ENCODE measurements around the gene CAPN5.

Gene CAPN5

GRCh38 chr11:77036398-77036797 is 30.4 kb upstream of the CAPN5 start:
- no peaks in the 10 kb centered on the region for H3K36me3 Mint-ChIP-seq (ENCODE audit: insufficient read depth)
- H3K4me1 Mint-ChIP-seq = peaks cover 6% of the 10 kb centered on the region
- ATAC-seq (replicated peaks; ENCODE audit: extremely low read depth, poor library complexity, severe bottlenecking) = no peak
- no peak for DNase-seq (ENCODE audit: low spot score in 2 of 2)
- H3K9me3 Mint-ChIP-seq = no peaks in the 10 kb centered on the region
- H3K27ac Mint-ChIP-seq (ENCODE audit: low read depth) = no peak overlapping the region
- no peak overlapping the region for H3K4me3 Mint-ChIP-seq
- peaks cover 55% of the 10 kb centered on the region for H3K27me3 Mint-ChIP-seq

- Mint-ChIP-seq H3K9me3 (no peaks in the 10 kb centered on the region), H3K36me3 (ENCODE audit: insufficient read depth) (no peaks in the 10 kb centered on the region), H3K27ac (ENCODE audit: low read depth) (no peak overlapping the region), H3K4me3 (no peak overlapping the region), H3K27me3 (peaks cover 55% of the 10 kb centered on the region), H3K4me1 (peaks cover 6% of the 10 kb centered on the region)
- DNase-seq (ENCODE audit: low spot score in 2 of 2) = no peak
- no peak for ATAC-seq (replicated peaks; ENCODE audit: extremely low read depth, poor library complexity, severe bottlenecking)
Observed at GRCh38 chr11:77037057-77037456, 29.7 kb upstream of the CAPN5 start.

- Mint-ChIP-seq H3K36me3 (ENCODE audit: insufficient read depth) (no peaks in the 10 kb centered on the region), H3K9me3 (no peaks in the 10 kb centered on the region), H3K27me3 (peaks cover 63% of the 10 kb centered on the region), H3K4me3 (peak overlapping the region; percentile 49), H3K27ac (ENCODE audit: low read depth) (no peak overlapping the region), H3K4me1 (peaks cover 6% of the 10 kb centered on the region)
- ATAC-seq (replicated peaks; ENCODE audit: extremely low read depth, poor library complexity, severe bottlenecking) (no peak), DNase-seq (ENCODE audit: low spot score in 2 of 2) (no peak)
Observed at GRCh38 chr11:77038029-77038824, 28.5 kb upstream of the CAPN5 start.

DNA sequence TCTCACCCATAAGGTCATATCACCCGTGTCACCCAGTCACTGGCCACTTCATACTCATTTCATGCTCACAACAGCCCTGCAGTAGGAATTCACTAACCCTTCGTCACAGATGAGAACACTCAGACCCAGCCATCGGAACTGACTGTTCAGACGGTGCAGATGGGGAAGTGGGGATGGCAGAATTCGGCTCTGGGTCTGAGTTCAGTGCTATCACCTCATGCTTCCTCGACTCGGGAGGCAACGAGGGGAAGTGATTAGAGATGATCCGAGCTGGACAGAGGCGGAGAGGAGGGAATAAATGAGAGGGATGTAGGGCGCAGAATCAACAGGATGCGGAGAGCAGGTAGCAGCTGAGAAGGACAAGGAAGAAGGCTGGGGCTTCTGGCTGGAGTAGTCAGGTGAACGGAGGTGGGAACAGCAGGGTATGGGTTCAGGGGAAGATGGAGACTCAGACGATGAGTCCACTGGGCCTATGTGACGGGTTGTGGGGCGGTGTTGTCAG is 27.9 kb upstream of the CAPN5 start:
- no peak for DNase-seq (ENCODE audit: low spot score in 2 of 2)
- H3K27me3 Mint-ChIP-seq = peaks cover 66% of the 10 kb centered on the region
- no peak for ATAC-seq (replicated peaks; ENCODE audit: extremely low read depth, poor library complexity, severe bottlenecking)
- H3K27ac Mint-ChIP-seq (ENCODE audit: low read depth) = no peak overlapping the region
- H3K9me3 Mint-ChIP-seq = no peaks in the 10 kb centered on the region
- H3K4me3 Mint-ChIP-seq = peak overlapping the region; percentile 49
- H3K4me1 Mint-ChIP-seq = peaks cover 6% of the 10 kb centered on the region
- no peaks in the 10 kb centered on the region for H3K36me3 Mint-ChIP-seq (ENCODE audit: insufficient read depth)

GRCh38 chr11:77039491-77040400 is 27.0 kb upstream of the CAPN5 start:
- Mint-ChIP-seq H3K4me1 (peaks cover 6% of the 10 kb centered on the region), H3K9me3 (no peaks in the 10 kb centered on the region), H3K27ac (ENCODE audit: low read depth) (no peak overlapping the region), H3K36me3 (ENCODE audit: insufficient read depth) (no peaks in the 10 kb centered on the region), H3K27me3 (peaks cover 72% of the 10 kb centered on the region), H3K4me3 (peak overlapping the region; percentile 54)
- ATAC-seq (replicated peaks; ENCODE audit: extremely low read depth, poor library complexity, severe bottlenecking) (peak; percentile 32), DNase-seq (ENCODE audit: low spot score in 2 of 2) (no peak)

DNA sequence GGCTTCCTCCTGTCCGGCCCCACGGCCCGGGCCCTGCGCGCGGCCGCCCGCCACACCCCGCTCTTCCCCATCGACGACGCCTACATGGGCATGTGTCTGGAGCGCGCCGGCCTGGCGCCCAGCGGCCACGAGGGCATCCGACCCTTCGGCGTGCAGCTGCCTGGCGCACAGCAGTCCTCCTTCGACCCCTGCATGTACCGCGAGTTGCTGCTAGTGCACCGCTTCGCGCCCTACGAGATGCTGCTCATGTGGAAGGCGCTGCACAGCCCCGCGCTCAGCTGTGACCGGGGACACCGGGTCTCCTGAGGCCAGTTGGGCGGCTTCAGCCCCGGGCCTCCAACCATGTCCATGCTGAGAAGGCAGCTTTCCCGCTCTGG is 26.4 kb upstream of the CAPN5 start:
- Mint-ChIP-seq H3K27ac (ENCODE audit: low read depth) (no peak overlapping the region), H3K9me3 (no peaks in the 10 kb centered on the region), H3K36me3 (ENCODE audit: insufficient read depth) (no peaks in the 10 kb centered on the region), H3K4me1 (peaks cover 6% of the 10 kb centered on the region), H3K4me3 (peak overlapping the region; percentile 54), H3K27me3 (peaks cover 79% of the 10 kb centered on the region)
- ATAC-seq (replicated peaks; ENCODE audit: extremely low read depth, poor library complexity, severe bottlenecking) (no peak), DNase-seq (ENCODE audit: low spot score in 2 of 2) (no peak)

DNA sequence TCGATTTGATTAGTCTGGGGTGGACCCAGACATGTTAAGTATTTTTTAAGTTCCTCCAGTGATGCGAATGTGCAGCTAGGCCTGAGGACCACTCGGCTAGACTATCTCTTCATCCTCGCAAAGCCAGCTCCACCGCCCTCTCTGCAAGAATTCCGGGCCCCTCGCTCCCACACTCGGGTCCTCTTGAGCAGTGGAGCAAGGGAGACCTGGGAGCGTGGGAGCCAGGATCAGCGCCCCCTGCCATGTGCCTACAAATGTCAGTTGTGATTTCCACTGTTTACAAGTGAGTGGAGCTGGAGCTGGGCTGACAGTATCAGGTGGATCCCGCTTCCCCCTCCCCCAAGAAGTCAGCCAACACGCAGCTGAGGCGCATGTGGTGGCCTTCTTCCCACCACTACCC is 25.9 kb upstream of the CAPN5 start:
- peaks cover 82% of the 10 kb centered on the region for H3K27me3 Mint-ChIP-seq
- H3K4me1 Mint-ChIP-seq = peaks cover 6% of the 10 kb centered on the region
- no peaks in the 10 kb centered on the region for H3K9me3 Mint-ChIP-seq
- H3K4me3 Mint-ChIP-seq = peak overlapping the region; percentile 54
- ATAC-seq (replicated peaks; ENCODE audit: extremely low read depth, poor library complexity, severe bottlenecking) = no peak
- no peak for DNase-seq (ENCODE audit: low spot score in 2 of 2)
- no peak overlapping the region for H3K27ac Mint-ChIP-seq (ENCODE audit: low read depth)
- H3K36me3 Mint-ChIP-seq (ENCODE audit: insufficient read depth) = no peaks in the 10 kb centered on the region

DNA sequence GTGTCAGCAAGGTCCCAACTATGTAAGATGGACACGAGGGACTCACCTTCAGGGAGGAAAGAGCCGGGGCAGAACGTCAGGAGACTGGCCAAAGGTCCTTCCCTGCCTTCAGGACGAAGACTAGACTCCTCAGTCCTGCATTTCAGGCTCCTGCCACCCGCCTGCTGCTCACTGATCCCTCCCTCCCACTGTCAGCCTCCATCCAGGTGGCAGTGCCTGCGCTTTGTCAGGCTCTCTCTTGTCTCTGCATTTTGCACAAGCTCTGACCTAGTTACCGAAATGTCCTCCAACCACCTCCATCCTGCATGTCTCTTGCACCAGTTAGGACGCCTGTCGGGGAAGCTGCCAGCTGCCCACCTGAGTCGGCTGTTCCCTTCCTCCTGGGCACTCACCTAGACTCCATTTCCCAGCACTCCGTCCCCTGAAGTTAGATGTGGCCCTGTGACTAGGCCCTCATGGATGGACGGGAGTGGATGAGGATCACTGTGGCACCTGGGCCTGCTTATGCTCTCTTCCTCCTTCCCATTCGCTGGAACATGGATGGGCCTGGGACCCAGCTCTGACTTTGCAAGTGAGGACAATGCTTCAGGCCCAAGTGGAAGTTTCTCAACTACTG is 24.6 kb upstream of the CAPN5 start:
- DNase-seq (ENCODE audit: low spot score in 2 of 2) = no peak
- Mint-ChIP-seq H3K4me3 (no peak overlapping the region), H3K36me3 (ENCODE audit: insufficient read depth) (no peaks in the 10 kb centered on the region), H3K27ac (ENCODE audit: low read depth) (no peak overlapping the region), H3K4me1 (peaks cover 16% of the 10 kb centered on the region), H3K27me3 (peaks cover 69% of the 10 kb centered on the region), H3K9me3 (no peaks in the 10 kb centered on the region)
- ATAC-seq (replicated peaks; ENCODE audit: extremely low read depth, poor library complexity, severe bottlenecking) = no peak

GRCh38 chr11:77044356-77044755 is 22.4 kb upstream of the CAPN5 start:
- peaks cover 48% of the 10 kb centered on the region for H3K27me3 Mint-ChIP-seq
- DNase-seq (ENCODE audit: low spot score in 2 of 2) (no peak), ATAC-seq (replicated peaks; ENCODE audit: extremely low read depth, poor library complexity, severe bottlenecking) (no peak)
- peaks cover 2% of the 10 kb centered on the region for H3K36me3 Mint-ChIP-seq (ENCODE audit: insufficient read depth)
- peaks cover 11% of the 10 kb centered on the region for H3K4me1 Mint-ChIP-seq
- no peaks in the 10 kb centered on the region for H3K9me3 Mint-ChIP-seq
- no peak overlapping the region for H3K4me3 Mint-ChIP-seq
- no peak overlapping the region for H3K27ac Mint-ChIP-seq (ENCODE audit: low read depth)

DNA sequence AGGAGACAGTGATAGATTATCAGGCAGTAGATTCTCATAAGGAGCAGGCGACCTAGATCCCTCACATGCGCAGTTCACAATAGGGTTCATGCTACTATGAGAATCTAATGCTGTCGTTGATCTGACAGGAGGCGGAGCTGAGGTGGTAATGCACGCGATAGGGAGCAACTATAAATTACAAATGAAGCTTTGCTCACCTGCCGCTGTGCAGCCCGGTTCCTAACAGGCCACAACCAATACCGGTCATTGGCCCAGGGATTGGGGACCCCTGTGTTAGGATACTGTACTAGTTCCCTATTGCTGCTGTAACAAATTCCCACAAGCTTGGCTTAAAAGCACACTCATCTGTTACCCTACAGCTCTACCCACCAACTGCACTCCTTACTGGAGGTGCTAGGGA is 21.9 kb upstream of the CAPN5 start:
- ATAC-seq (replicated peaks; ENCODE audit: extremely low read depth, poor library complexity, severe bottlenecking) (no peak), DNase-seq (ENCODE audit: low spot score in 2 of 2) (no peak)
- H3K27me3 Mint-ChIP-seq = peaks cover 46% of the 10 kb centered on the region
- H3K4me1 Mint-ChIP-seq = peaks cover 11% of the 10 kb centered on the region
- H3K4me3 Mint-ChIP-seq = no peak overlapping the region
- H3K9me3 Mint-ChIP-seq = no peaks in the 10 kb centered on the region
- H3K27ac Mint-ChIP-seq (ENCODE audit: low read depth) = no peak overlapping the region
- H3K36me3 Mint-ChIP-seq (ENCODE audit: insufficient read depth) = peaks cover 2% of the 10 kb centered on the region

DNA sequence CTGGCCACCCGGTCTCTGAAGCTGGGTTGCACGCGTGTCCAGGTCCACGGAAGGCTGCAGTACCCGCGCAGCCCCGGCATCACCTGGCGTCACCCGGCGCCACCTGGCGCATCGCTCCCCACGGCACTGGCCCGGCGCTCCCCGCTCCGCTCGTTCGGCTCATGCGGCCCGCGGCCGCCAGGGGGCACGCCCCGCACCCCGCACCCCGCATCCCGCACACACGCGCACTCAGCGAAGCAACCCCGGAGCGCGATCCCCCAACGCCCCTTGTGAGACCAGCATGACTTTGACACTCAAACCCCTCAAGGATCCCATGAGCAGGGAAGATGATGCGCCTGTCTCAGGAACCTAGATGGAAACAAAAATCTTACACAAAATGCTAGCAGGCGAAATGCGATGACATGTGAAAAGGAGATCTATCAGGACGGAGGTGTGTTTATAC is 20.7 kb upstream of the CAPN5 start:
- H3K27me3 Mint-ChIP-seq = peaks cover 35% of the 10 kb centered on the region
- peaks cover 2% of the 10 kb centered on the region for H3K36me3 Mint-ChIP-seq (ENCODE audit: insufficient read depth)
- peaks cover 11% of the 10 kb centered on the region for H3K4me1 Mint-ChIP-seq
- no peak overlapping the region for H3K27ac Mint-ChIP-seq (ENCODE audit: low read depth)
- ATAC-seq (replicated peaks; ENCODE audit: extremely low read depth, poor library complexity, severe bottlenecking) (no peak), DNase-seq (ENCODE audit: low spot score in 2 of 2) (peak in 1 of 2 donors; percentile 37)
- H3K4me3 Mint-ChIP-seq = no peak overlapping the region
- no peaks in the 10 kb centered on the region for H3K9me3 Mint-ChIP-seq
